HepG2 (cell line): ENCODE results near the gene TRIM37. TPM values are rescaled to one million over a fixed set of nuclear protein-coding genes. Genes with fewer than 3 reads are reported as not detected.

Experiments used
- ATAC-seq: fragments of 200-7000 bp; cut with Tn5 transposase; 3 replicates; pipeline ENCODE4 v1.9.1; 2020; ENCODE audit warnings: mild to moderate bottlenecking, moderate library complexity
- BruUV-seq: library from RNA; stranded (reverse); fragments of 400-500 nt; replicated peaks from 2 replicates; lab custom pipeline; 2021; lab: Mats Ljungman, UMichigan
- CTCF ChIA-PET: fragments of 300-600 bp; formaldehyde crosslinking; extraction: SDS; loops from one replicate; lab custom pipeline; 2021; ENCODE audit warnings: low total read pairs, inconsistent platforms, low intra/inter-chr PET ratio; lab: Yijun Ruan, JAX
- POLR2A ChIA-PET: fragments of 350-600 bp; sonication (Branson Sonifier 250); formaldehyde crosslinking; loops from one replicate; lab custom pipeline; 2020; ENCODE audit warnings: antibody characterized with exemption, inconsistent platforms; lab: Yijun Ruan, JAX
- DNase-seq: peaks from one replicate; pipeline ENCODE4 v3.0.0-alpha.2; 2015; ENCODE audit warnings: low spot score
- FAIRE-seq: peaks from 3 replicates; lab custom pipeline; 2011; peaks lifted over from hg19 to GRCh38; lab: Jason Lieb, UNC
- H2AFZ ChIP-seq: one replicate; pipeline ENCODE4 v1.6.1; 2011; ENCODE audit warnings: low read length, inconsistent platforms
- H3K27ac ChIP-seq: fragments of 300-600 bp; 3 replicates; pipeline ENCODE4 v1.8.0; 2011; ENCODE audit warnings: mixed run types, mild to moderate bottlenecking, mixed read lengths, low read length, inconsistent platforms; ENCODE audit not compliant: insufficient read depth; ENCODE audit errors: extremely low read length
- H3K27me3 ChIP-seq, 2 experiments: fragments of 200-600 bp in 1 of 2; 2 replicates in 1 of 2; 3 replicates in 1 of 2; pipeline versions ENCODE4 v1.6.0 to v1.8.0; 2011; ENCODE audit warnings: low read length in 2 of 2, mild to moderate bottlenecking in 2 of 2, moderate library complexity in 2 of 2, inconsistent platforms in 1 of 2; ENCODE audit not compliant: insufficient read depth in 2 of 2, control insufficient read depth in 1 of 2
- H3K36me3 ChIP-seq, 2 experiments: fragments of 200-600 bp in 1 of 2; replicated peaks in 1 of 2; 2 replicates in 1 of 2; 3 replicates in 1 of 2; pipeline versions ENCODE4 v1.5.1 to v1.8.0; 2011; ENCODE audit warnings: low read length in 2 of 2, inconsistent platforms in 1 of 2; ENCODE audit not compliant: insufficient read depth in 2 of 2, control insufficient read depth in 1 of 2
- H3K4me1 ChIP-seq: 2 replicates; pipeline ENCODE4 v1.5.1; 2012; ENCODE audit warnings: low read length, inconsistent platforms; ENCODE audit not compliant: insufficient read depth
- H3K4me2 ChIP-seq: 2 replicates; pipeline ENCODE4 v1.6.0; 2011; ENCODE audit warnings: low read depth, low read length, inconsistent platforms
- H3K4me3 ChIP-seq, 3 experiments: fragments of 200-600 bp in 1 of 3; sonication (generic), shearing (Covaris generic) in 1 of 3; replicated peaks in 1 of 3; 2 replicates each; pipeline ENCODE4 v1.5.1; 2011 to 2016; ENCODE audit warnings: low read length in 3 of 3, inconsistent platforms in 2 of 3, low read depth in 2 of 3, mild to moderate bottlenecking in 2 of 3, control low read depth in 1 of 3, mixed read lengths in 1 of 3; ENCODE audit not compliant: insufficient read depth in 1 of 3
- H3K79me2 ChIP-seq: one replicate; pipeline ENCODE4 v1.6.1; 2011; ENCODE audit warnings: low read length, inconsistent platforms; ENCODE audit not compliant: insufficient read depth
- H3K9ac ChIP-seq: 2 replicates; pipeline ENCODE4 v1.6.0; 2011; ENCODE audit warnings: mild to moderate bottlenecking, low read depth, low read length, inconsistent platforms; ENCODE audit not compliant: insufficient read depth
- H3K9me3 ChIP-seq: 2 replicates; pipeline ENCODE4 v1.5.1; 2012; ENCODE audit warnings: mild to moderate bottlenecking, low read length
- H4K20me1 ChIP-seq: 2 replicates; pipeline ENCODE4 v1.6.0; 2011; ENCODE audit warnings: inconsistent platforms, mild to moderate bottlenecking, low read length, moderate library complexity; ENCODE audit not compliant: insufficient read depth
- ESRRA ChIP-seq: sonication (generic); formaldehyde crosslinking; IDR thresholded peaks from 2 replicates; pipeline ENCODE4 v1.5.1; 2020; ENCODE audit warnings: mild to moderate bottlenecking, low read depth, missing genetic modification reagents
- SNAPC2 ChIP-seq: sonication (generic); formaldehyde crosslinking; IDR thresholded peaks from 2 replicates; pipeline ENCODE4 v1.8.1; 2022; ENCODE audit warnings: mild to moderate bottlenecking, missing genetic modification reagents
- TBL1XR1 ChIP-seq: fragments of 150-350 bp; IDR thresholded peaks from 2 replicates; pipeline ENCODE4 v1.6.1; 2014; ENCODE audit warnings: borderline replicate concordance, low read length; ENCODE audit not compliant: partially characterized antibody
- ZNF770 ChIP-seq: sonication (generic); formaldehyde crosslinking; IDR thresholded peaks from 2 replicates; pipeline ENCODE4 v1.5.0; 2020; ENCODE audit warnings: mild to moderate bottlenecking, missing genetic modification reagents
- WGBS: methylation state at CpG from one replicate; pipeline ENCODE4 v1.1.6; 2017; ENCODE audit warnings: low lambda C conversion rate; 5-methylcytosine and 5-hydroxymethylcytosine counted together
- in situ Hi-C: cut with HindIII; loops from 2 replicates; pipeline ENCODE4 v1.10.0; 2017; ENCODE audit warnings: low pct_unique_long_range_greater_than_20kb; ENCODE audit not compliant: extremely low pct_ligation_motif_present
- intact Hi-C: fragments of 100-400 bp; cut with micrococcal nuclease; formaldehyde crosslinking; loops from one replicate; pipeline ENCODE4 v1.10.0; 2022; ENCODE audit not compliant: unreplicated experiment
- polyA plus RNA-seq, 8 experiments: library from polyadenylated mRNA; depleted of rRNA in 3 of 8; stranded (reverse) in 7 of 8; unstranded in 1 of 8; fragments of >200 nt; fragmentation: Illumina TruSeq in 4 of 8; extraction: Trizol in 4 of 8; gene quantifications; 2 replicates each; pipeline versions ENCODE4 v1.2.1 to v1.2.3, GENCODE V29; 2011 to 2016; ENCODE audit warnings: low read depth in 4 of 8, missing spikeins in 1 of 8, mixed read lengths in 1 of 8; ENCODE audit not compliant: insufficient read depth in 1 of 8
- total RNA-seq, 5 experiments: library from RNA; depleted of rRNA; stranded (reverse); fragments of >200 nt; fragmentation: Illumina TruSeq; extraction: Trizol; gene quantifications; 2 replicates each; pipeline ENCODE4 v1.2.3, GENCODE V29; 2016; ENCODE audit warnings: low read depth in 1 of 5
- TF ChIP-seq, protein P1 (sequence below): sonication (generic); formaldehyde crosslinking; IDR thresholded peaks from 2 replicates; pipeline ENCODE4 v1.4.0; 2020; ENCODE audit warnings: missing genetic modification reagents

TRIM37 gene
- total and polyA plus RNA-seq, 2 of the 13 experiments (the other 11 are each of a cell fraction or from before 2014, with no cell fraction given): 12.4 to 39.1 TPM

GRCh38 chr17:59003860-59004259 is 102.8 kb downstream of the TRIM37 start (continued):
- TF ChIP-seq, protein P1, sequence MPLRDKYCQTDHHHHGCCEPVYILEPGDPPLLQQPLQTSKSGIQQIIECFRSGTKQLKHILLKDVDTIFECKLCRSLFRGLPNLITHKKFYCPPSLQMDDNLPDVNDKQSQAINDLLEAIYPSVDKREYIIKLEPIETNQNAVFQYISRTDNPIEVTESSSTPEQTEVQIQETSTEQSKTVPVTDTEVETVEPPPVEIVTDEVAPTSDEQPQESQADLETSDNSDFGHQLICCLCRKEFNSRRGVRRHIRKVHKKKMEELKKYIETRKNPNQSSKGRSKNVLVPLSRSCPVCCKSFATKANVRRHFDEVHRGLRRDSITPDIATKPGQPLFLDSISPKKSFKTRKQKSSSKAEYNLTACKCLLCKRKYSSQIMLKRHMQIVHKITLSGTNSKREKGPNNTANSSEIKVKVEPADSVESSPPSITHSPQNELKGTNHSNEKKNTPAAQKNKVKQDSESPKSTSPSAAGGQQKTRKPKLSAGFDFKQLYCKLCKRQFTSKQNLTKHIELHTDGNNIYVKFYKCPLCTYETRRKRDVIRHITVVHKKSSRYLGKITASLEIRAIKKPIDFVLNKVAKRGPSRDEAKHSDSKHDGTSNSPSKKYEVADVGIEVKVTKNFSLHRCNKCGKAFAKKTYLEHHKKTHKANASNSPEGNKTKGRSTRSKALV (CRISPR knock-in tag): no peak
- TF ChIP-seq SNAPC2 (CRISPR knock-in tag) (no peak), TBL1XR1 (no peak)

DNA sequence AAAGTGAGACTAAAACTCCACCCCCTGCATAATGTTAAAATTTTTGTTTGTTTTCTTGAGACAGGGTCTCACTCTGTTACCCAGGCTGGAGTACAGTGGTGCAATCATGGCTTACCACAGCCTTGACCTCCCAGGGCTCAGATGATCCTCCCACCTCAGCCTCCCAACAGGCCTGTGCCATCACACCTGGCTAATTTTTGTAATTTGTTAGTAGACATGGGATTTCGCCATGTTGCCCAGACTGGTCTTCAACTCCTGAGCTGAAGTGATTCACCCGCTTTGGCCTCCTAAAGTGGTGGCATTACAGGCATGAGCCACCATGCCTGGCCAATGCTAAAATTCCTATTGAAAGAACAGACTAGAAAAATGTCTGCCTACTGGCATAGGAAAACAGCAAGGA is 103.8 kb downstream of the TRIM37 start:
- 97% methylated on average over 2 of the region's 2 CpGs for WGBS
- Histone ChIP-seq H3K27ac (no peak overlapping the region), H3K4me3 (no peak overlapping the region), H3K36me3 (peaks cover 0 to 18% of the 10 kb centered on the region in 2 experiments; a peak in 3 of 5 replicates), H4K20me1 (no peaks in the 10 kb centered on the region), H3K79me2 (no peaks in the 10 kb centered on the region), H2AFZ (no peak overlapping the region), H3K4me1 (no peaks in the 10 kb centered on the region), H3K9me3 (no peaks in the 10 kb centered on the region), H3K27me3 (no peaks in the 10 kb centered on the region), H3K9ac (no peak overlapping the region), H3K4me2 (no peak overlapping the region)
- in situ Hi-C loops: loop anchor here (5.0 kb wide), 2 partner anchors 291 to 486 kb away; no protein-coding TSS in a partner anchor
- no TSS peak for BruUV-seq
- ATAC-seq: no peak
- TF ChIP-seq ZNF770 (CRISPR knock-in tag) (peak; percentile 86), ESRRA (no peak)
- no peak for DNase-seq
- FAIRE-seq: no peak
- ChIA-PET POLR2A (no interaction called here), CTCF (interaction anchor here (4.0 kb wide), 1 partner anchor 292 kb away, joined by 62 read pairs; no protein-coding TSS in a partner anchor)
- intact Hi-C loops: loop anchor here (10.0 kb wide), 1 partner anchor 428 kb away; no protein-coding TSS in a partner anchor
